GM18870 (cell line): ENCODE results near the gene CA12.

Experiments used
- ATAC-seq: cut with Tn5 transposase; IDR thresholded peaks from one replicate; pipeline ENCODE4 v1.9.1; 2021; ENCODE audit warnings: moderate library complexity; ENCODE audit not compliant: unreplicated experiment

Gene CA12

DNA sequence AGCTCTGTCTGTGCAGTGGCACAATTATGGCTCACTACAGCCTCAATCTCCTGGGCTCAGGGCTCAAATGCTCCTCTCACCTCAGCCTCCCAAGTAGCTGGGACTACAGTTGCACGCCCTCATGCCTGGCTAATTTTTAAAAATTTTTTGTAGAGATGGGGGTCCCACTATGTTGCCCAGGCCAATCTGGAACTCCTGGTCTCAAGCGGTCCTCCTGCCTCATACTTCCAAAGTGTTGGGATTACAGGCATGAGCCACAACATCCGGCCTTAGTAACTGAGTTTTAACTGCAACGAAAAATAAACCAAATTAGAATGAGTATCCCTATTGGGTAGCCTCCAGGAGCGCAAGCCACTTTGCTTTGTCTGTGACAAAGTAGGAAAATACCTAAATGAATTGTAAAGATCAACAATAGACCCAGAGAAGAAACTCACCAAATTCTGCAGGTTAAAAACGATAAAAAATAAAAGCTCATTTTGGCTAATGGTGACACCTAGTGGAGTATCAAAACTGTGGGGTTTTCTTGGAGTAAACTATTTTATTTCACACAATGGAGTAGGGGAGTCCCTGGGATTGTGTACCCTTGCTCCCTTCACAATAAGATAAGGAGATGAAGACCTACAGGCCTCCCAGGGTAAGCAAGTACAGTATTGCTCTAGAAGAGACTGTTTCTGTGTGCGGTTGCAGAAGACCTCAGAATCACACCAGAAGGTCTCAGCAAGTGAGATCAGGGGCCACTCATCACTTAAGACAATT is 21.0 kb upstream of the CA12 start:
- no peak for ATAC-seq

DNA sequence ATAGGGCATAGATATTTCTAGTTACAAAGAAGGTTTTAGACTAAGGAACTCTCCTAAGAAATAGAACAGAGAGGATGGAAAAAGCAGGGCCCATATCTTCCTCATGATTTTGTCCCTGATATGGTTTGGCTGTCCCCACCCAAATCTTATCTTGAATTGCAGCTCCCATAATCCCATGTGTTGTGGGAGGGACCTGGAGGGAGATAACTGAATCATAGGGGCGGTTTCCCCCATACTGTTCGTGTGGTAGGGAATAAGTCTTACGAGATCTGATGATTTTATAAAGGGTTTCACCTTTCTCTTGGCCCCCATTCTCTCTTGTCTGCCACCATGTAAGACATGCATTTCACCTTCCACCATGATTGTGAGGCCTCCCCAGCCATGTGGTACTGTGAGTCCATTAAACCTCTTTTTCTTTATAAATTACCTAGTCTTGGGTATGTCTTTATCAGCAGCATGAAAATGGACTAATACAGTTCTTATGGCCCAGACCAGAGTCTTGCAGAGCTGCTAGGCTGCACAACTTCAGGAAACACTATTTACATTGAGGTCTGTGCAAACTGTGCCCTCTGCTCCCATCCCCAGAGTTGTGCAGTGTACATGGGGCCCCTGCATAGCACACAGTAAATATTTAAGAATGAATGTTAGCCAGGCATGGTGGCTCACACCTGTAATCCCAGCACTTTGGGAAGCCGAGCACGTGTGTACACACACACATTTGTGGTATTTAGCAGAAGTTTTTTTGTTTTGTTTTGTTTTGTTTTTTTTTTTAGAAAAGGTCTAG is 20.3 kb upstream of the CA12 start:
- ATAC-seq, result no peak

DNA sequence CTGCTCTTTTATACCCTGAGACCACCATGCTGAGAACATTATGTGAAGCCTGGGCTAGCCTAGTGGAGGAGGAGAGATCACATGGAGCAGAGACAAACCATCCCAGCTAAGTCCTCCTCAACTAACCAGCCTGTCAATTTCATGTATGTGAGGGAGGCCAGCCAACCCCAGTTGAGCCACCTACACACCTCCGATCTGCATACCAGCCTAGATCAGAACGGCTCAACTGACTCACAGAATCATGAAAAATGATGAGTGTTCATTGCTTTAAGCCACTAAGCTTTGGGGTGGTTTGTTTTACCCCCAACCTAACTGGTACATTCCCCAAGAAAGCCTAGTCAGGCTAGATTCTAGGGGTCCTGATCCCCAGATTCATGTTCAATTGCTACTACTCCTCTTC is 19.4 kb upstream of the CA12 start:
- ATAC-seq, result no peak

DNA sequence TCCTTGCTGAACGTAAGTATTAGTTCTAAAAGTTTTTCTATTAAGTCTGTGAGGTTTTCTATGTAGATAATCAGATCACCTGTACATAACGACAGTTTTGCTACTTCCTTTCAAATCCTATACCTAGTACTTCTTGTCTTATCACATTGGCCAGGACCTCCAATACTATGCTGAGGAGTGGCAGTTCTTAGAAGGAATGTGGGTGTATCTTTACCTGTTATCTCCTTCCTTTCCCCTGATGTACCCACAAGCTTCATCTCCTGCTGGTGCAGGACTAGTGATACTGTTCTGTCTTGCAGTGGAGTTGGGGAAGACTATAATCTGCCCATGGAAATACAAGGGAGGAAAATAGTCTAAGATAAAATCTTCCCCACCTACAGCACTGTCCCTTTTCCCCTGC is 16.8 kb upstream of the CA12 start:
- ATAC-seq, result no peak

DNA sequence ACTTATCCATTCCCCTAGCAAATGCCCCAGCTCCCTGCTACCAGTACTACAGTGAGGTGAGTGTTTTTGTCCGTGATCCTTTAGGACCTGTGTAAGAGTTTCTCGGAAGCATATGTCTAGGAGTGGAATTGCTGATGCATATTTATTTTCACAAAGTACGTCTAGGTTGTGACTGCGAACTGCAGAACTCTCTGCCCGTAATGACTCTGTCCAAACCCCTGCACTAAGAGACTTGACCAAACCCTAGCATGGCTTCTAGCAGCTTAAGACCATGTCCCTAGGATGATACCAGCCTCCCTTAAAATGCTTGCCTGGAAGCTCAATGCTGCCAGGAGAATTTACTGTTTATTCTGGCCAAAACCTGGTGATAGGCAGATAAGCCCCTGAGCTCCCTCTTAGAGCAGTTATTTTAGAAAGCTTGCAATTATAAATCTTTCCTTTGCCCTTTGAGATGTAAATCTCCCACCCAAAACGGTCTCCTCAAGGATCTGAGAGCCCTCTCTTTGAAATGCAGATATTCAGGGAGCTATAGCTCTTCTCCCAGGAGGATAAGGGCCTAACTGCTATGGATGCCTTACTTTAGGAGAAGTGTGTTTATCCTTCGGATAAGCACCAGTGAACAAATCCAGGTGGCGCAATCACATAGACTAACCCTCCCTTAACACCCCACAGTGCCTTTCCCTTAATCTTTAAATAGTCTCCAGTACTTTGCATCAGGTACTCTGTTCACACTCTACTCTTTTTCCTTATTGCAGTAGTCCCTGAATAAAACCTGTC is 14.7 kb upstream of the CA12 start:
- no peak for ATAC-seq

DNA sequence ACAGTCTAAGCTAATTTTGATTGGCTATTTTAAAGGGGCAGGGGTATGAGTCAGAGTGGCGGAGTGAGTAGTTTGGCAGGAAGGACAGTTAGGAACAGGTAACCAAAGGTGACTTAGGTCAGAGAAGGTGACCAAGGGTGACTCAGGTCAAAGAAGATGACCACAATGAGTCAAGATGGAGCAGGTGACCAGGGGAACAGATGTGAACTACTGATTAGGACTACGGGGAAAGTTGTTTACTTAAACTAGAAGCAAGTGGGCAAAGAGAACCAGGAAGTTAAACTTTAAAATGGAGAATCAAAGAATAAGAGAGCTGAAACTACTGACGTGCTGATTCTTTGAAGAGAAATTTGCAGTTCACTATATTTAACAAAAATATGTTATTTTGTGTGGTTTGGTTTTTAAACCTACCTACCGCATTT is 14.1 kb upstream of the CA12 start:
- ATAC-seq, result no peak

DNA sequence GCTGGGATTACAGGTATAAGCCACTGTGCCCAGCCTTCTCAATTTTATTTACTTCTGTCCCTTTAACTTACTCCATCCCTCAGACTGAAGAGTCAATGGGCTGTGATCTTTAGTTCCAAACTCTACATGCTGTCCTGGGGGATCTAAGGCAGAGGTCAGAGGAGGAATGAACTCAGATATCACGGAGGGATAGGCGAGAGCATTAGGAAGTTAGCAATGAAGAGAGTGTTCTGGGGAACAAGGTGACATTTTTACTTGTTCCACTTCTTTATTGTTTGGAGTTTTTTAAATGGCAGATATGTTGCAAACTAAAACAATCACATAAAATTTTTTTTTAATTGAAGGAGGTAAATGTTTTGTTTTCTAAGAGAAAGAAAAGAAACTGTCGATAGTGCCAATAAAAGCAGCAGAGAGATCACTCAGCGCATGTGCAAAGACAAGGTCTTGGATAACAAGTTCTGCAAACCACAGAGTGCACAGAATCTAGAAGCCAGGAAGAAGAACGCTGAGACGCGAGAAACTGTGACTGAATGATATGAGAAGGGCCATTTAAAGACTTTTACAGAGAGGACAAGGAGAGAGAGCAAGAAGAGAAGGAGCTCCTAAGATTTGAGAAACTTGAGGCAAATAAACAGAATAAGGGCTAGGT is 10.8 kb upstream of the CA12 start:
- ATAC-seq, result no peak

DNA sequence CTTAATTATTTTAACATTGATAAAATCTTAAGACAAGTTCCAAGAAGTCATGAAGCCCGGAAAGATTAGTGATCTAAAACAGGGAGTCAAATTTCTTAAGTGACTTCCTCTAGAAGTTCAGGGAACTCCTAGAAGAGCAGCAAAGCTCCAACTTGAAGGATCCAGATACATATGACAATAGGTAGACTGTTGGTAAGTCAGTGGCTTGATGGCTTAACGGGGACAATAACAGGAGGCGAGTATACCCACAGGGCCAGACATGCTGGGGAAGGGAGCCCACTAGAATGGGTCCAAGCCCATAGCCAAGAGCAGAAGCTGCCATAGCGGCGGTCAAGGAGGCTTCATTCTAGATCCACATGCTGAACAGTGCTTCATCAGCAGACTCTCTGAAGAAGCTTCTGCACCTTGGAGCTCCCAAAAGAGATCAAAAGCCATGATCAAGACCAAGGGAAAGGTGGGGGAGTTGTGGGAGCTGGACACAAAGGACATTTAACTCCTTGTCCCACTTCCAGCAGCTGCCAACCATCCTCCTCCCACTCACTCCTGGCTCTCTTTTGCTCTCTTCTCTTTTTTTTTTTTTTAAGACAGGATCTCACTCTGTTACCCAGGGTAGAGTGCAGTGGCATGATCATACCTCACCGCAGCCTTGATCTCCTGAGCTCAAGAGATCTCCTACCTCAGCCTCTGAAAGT is 10.2 kb upstream of the CA12 start:
- ATAC-seq, result no peak

DNA sequence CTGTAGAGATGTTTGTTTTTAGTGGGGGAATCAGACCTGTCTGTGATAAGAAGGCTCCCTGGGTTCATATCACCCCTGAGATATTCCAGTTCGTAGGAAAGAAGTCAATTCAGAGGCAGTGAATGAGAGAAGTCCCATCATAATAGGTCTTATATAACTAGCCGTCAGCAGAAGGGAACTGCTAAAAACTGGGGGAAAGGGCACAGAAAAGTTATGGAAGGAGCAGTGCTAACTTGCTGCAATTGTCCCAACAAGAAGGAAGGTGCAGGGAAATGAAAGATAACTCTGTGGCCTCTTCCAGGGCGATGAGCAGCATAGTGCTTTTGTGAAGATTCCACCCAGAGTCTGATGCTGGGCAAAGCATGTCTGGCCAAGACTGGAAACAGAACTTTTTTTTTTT is 9.0 kb upstream of the CA12 start:
- ATAC-seq, result no peak

DNA sequence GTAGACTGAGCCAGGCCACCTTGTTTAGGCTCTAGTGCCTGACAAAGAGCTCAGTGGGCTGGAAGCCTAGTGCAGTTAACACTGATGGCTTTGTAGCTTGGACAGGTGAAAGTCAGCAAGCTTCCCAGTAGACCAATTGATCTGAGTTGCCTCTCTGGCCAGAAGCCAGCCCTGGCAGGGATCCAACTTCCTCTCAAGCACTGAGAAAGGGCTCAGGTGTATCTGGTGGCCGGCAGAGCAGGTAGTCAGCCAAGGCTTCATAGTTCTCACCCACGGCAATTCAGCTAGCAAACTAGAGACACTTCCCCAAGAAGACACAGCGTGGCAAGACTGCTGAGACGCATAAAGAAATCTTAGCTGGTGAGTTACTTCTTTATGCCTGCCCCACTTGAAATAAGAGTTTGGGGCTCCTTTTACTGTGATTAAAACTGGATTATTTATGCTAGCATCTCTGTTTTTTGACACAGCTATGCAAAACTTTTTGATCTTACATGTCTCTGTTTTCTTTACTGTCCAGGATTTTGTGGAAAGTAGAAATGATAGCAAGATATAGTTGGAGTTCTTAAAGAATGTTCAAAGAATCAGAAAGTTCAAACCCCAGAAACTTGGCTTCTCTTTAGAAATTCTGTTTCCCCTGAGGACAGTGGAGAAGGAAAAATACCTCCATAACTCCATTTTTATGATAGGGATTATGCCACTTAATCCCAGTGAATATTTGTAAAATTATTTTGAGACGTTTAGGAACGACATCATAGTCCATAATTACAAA is 8.4 kb upstream of the CA12 start:
- ATAC-seq, result no peak

DNA sequence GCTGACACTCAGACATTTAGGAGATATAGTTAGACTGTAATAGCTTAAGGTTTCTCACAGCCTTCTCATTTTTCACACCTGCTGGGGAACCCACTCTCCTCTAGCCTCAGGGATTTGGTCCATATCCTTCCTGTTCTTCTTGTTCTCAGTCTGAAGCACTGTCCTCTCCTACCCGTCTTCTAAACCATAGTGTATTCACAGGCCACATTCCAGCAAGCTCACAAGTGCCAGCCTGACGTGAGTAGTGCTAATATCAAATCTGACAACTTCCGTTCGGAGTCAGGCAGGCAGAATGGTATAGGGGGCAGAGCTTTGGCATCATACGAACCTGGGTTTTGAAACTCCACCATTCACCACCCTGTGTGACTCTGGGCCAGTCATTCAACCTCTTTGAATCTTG is 6.9 kb upstream of the CA12 start:
- no peak for ATAC-seq

DNA sequence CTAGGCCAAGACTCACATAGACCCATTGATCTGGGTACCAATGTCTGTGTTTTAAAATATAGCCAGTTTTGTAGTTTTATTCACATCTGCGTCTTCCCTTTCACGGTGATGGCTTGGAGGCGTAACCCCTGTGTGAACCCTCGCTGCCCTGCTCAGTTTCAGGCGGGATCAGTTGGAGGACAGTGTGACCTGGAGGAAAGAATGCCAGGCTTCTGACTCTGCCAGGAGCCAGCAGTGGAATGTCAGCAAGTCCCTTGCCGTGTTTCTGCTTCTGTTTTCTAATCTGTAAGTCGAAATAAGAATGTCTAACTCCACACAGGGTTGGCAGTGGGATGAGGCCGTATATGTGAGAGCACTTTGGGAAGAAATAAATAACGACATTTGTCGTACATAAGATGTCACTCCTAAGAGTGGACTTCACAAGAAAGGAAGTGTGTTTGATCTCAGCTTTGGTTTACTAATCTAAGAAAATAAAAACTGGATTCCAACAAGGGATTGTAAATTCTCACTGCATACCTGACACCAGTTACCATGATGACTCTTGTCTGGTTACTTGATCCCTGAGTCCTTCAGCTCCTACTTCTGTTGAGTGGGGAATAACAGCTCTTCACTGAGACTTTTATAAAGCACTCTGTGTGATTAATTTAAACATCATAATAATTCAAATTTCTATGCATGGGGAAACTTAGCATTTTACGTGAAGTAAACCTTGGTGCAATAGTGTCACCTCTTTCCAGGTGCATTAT is 6.3 kb upstream of the CA12 start:
- ATAC-seq, result no peak

DNA sequence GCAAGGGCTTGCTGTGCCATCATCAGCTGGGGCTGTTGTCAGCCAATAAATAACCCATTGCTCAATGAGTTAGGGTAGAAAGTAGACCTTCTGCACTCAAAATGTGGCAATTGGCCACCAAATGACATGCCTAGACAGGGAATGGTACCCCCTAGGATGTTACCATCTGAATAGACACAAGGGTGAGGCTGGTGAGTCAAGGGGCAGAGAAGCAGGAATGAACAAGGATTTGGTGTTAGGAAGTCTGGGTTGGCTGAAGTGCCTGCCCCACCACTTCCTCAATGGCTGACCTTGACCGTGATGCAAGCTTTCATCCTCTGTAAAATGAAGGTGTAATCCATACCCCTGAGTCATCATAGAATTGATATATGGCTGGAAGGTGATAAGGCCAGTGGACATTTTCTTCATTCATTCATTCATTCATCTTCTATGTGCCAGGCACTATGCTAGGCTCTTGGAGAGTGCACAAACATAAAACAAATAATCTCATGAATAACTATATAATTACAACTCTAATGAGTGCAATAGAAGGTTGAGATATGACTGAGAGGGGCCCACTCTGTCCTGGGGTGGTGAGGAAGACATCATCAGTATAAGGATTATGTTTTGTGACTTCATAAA is 4.4 kb upstream of the CA12 start:
- ATAC-seq, result no peak

DNA sequence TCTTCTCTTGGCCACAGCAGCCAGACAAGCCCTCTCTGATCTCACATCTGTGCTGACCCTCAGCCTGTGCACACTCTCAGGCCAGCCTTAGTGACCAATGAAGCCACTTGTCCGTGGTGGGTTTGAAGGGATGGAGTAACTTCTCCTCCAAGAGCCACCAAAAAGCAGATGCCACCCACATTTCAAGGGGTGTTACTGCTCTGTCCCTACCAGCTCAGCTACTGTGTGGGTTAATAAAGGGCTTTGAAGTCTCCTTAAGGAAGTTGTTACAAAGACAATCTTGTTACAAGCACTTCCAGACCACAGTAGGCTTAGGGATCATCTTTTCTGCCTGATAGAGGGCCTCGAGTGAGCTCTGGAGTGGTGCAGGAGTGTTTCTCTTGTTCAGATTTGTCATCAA is 3.3 kb upstream of the CA12 start:
- no peak for ATAC-seq

DNA sequence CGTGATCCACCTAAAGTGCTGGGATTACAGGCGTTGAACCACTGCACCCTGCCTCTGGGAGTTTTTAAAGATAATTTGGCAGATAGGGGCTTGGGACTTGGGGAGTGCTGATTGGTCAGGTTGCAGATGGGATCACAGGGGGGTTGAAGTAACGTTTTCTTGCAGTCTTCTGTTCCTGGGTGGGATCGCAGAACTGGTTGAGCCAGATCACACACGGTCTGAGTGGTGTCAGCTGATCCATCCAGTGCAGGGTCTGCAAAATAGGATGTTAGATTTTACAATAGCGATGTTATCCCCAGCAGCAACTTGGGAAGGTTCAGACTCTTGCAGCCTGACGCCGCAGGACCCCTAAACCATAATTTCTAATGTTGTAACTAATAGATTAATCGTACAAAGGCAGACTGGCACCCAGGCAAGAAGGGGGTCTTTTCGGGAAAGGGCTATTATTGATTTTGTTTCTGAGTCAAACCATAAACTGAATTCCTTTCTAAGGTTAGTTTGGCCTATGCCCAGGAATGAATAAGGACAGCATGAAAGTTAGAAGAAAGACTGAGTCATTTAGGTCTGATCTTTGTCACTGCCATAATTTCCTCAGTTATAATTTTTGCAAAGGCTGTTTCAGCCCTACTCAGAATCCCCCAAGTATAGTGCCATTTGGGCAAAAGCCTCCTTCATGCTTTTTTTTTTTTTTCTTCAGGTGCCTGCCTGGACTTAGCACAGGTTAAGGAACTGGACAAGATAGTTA is 1.5 kb upstream of the CA12 start:
- ATAC-seq, result no peak

DNA sequence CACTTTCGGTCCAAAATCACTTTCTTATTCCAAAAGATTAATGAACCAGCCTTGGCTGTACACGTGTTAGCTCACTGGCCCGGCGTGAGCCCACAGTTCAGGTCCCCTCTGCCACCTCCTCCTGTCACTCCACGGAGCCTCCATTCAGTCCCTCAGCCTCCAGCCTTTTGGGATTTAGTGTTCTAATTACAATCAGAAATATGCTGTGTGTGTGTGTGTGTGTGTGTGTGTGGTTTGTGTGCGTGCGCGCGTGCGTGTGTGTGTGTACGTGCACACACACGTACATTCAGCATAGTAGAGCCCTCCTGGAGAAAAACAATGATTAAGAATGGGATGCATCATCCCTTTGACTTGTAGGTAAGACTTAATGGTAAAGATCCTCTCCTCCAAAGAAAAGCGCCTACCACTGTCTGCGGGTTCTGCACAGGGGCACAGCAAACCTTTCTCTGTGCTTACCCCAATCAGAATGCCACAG is 801 bp downstream of the CA12 start:
- no peak for ATAC-seq

DNA sequence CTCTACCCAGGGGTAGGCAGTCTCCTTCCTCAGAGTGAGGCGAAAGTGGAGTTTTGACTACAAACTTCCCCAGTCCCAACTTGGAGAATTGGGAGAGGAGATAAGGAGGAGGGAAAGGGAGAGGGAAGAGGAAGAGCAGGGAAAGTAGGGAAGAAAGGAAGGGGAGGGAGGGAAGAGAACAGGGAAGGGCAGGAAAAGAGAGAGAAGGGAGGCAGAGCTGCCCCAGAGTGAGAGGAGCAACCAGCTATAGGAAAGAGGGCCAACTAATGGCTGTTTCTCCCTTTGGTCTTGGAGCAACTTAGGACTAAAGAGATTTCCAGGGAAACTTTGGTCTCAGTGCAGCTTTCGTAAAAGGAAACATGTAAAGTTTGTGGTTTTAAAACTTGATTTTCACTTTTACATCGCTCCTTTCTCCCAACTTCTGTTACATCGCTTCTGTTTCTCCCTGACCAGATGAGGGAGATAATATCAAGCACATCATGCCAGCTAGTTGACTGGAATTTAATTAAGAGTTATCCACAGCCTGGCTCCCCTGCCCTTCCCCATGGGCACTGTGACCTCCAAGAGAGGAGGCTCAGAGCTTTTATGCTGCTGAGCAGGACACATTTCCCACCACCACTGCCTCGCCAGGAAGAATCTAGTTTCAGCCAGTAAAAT is 1.4 kb downstream of the CA12 start:
- no peak for ATAC-seq
